Activated naive CD8-positive, alpha-beta T cell treated with anti-CD3 and anti-CD28 coated beads, Interleukin-2, amount 50 U/mL, for 24 hours (primary cell): Measurements from ENCODE around the gene STX5.

ENCODE experiments used
- ATAC-seq: fragments of 150-1000 bp; cut with Tn5 transposase; one replicate; pipeline ENCODE4 v1.10.0; 2021
- DNase-seq: peaks from one replicate; pipeline ENCODE4 v3.0.0; 2021
- H3K27ac Mint-ChIP-seq: one replicate; pipeline ENCODE4 v1.8.0; 2021; ENCODE audit warnings: mild to moderate bottlenecking, mixed read lengths
- H3K27me3 Mint-ChIP-seq: one replicate; pipeline ENCODE4 v1.8.0; 2021; ENCODE audit warnings: mixed read lengths
- H3K36me3 Mint-ChIP-seq: one replicate; pipeline ENCODE4 v1.8.0; 2021; ENCODE audit warnings: low read depth, mixed read lengths
- H3K4me1 Mint-ChIP-seq: one replicate; pipeline ENCODE4 v1.8.0; 2021; ENCODE audit warnings: mixed read lengths
- H3K4me3 Mint-ChIP-seq: one replicate; pipeline ENCODE4 v1.8.0; 2021; ENCODE audit warnings: mild to moderate bottlenecking, moderate library complexity, mixed read lengths
- H3K9me3 Mint-ChIP-seq: one replicate; pipeline ENCODE4 v1.8.0; 2021; ENCODE audit warnings: mixed read lengths

The STX5 gene

DNA sequence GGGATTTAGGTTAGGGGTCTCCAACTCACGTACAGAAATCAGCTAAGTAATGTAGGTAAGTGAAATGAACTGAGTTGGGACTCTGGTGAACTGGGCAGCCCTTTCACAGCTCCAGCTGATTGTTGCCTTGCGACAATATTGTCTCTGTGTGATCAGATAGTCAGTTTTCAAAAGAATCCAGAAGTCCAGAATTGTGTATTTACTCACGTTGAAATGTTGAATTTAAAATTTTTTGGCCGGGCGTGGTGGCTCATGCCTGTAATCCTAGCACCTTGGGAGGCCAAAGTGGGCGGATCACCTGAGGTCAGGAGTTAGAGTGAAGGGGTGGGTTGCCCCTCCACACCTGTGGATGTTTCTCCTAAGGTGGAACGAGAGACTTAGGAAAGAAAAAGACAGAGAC lies 26.4 kb upstream of the STX5 start:
- peaks cover 73% of the 10 kb centered on the region for H3K4me1 Mint-ChIP-seq
- ATAC-seq (no peak), DNase-seq (no peak)
- H3K4me3 Mint-ChIP-seq: peak overlapping the region; percentile 95
- H3K27ac Mint-ChIP-seq: peak overlapping the region; percentile 99
- peaks cover 7% of the 10 kb centered on the region for H3K27me3 Mint-ChIP-seq
- peaks cover 51% of the 10 kb centered on the region for H3K36me3 Mint-ChIP-seq
- no peaks in the 10 kb centered on the region for H3K9me3 Mint-ChIP-seq

DNA sequence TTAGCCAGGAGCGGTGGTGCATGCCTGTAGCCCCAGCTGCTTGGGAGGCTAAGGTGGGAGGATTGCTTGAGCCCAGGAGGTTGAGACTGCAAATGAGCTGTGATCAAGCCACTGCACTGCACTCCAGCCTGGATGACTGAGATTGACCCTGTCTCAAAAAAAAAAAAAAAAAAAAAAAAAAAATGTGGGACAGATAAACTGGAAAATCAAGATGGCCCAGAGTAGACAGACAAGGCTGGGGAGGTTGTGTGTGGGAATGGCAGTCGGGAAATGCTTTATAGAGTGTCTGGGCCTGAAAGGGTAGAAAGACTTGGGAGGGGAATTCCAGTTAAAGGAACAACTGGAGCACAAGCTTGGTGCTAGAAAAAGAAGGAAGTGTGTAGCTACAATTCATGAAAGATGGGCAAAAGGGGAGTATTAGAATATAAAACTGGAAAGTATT lies 25.7 kb upstream of the STX5 start:
- ATAC-seq (no peak), DNase-seq (no peak)
- Mint-ChIP-seq H3K36me3 (peaks cover 55% of the 10 kb centered on the region), H3K27ac (peak overlapping the region; percentile 99), H3K27me3 (peaks cover 7% of the 10 kb centered on the region), H3K9me3 (no peaks in the 10 kb centered on the region), H3K4me3 (peak overlapping the region; percentile 95), H3K4me1 (peaks cover 76% of the 10 kb centered on the region)

DNA sequence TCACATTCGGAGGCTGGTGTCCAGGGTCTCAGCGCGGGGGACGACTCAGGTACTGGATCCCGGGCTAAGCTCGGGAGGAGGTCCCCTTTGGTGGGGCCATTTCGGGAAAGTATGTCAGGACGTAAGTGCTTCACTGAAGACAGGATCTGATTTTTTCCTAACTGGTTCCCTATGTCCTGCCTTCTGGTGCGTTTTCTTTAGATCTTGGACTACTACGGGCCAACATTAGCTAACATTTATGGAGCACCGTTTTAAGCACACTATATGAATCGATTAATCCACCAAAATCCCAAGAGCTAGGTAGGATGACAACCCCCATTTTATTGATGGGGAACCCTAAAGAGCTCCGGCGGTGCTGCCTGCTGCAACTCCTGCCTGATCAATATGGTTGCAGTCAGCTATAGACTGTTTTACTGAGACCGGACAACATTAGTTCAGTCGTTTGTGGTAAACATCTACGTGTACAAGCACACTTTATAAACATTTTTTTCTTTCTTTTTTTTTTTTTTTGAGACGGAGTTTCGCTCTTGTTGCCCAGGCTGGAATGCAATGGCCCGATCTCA lies 24.6 kb upstream of the STX5 start:
- Mint-ChIP-seq H3K4me3 (peak overlapping the region; percentile 95), H3K9me3 (no peaks in the 10 kb centered on the region), H3K36me3 (peaks cover 67% of the 10 kb centered on the region), H3K4me1 (peaks cover 81% of the 10 kb centered on the region), H3K27me3 (peaks cover 7% of the 10 kb centered on the region), H3K27ac (peak overlapping the region; percentile 99)
- no peak for DNase-seq
- ATAC-seq: no peak

DNA sequence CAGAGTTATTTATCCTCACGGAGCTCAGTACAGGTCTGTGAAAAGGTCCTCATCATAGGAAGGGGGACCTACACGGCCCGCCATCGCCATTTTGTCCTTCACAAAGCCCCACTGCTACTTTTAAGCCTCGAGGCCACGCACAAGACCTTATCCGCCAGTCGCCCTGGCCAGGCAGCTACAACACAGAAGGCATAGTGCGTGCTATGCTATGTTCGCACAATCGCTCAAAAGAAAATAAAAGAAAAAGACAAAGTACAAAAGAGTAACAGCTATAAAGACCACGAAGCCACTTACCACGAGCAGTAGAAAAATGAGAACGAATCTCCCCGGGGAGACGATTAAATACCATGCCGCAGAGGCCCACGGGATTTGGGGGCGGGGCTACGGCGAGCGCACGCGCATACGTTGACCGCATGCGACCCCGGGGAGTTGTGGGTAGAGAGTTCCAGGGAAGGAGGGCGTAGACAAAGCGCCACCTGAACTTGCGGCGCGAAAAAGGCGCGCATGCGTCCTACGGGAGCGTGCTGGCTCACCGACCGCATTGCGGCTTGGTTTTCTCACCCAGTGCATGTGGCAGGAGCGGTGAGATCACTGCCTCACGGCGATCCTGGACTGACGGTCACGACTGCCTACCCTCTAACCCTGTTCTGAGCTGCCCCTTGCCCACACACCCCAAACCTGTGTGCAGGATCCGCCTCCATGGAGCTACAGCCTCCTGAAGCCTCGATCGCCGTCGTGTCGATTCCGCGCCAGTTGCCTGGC lies 23.9 kb upstream of the STX5 start:
- peak; percentile 85 for ATAC-seq
- Mint-ChIP-seq H3K9me3 (no peaks in the 10 kb centered on the region), H3K4me1 (peaks cover 75% of the 10 kb centered on the region), H3K27ac (peak overlapping the region; percentile 99), H3K36me3 (peaks cover 68% of the 10 kb centered on the region), H3K27me3 (peaks cover 7% of the 10 kb centered on the region), H3K4me3 (peak overlapping the region; percentile 95)
- peak; percentile 98 for DNase-seq

DNA sequence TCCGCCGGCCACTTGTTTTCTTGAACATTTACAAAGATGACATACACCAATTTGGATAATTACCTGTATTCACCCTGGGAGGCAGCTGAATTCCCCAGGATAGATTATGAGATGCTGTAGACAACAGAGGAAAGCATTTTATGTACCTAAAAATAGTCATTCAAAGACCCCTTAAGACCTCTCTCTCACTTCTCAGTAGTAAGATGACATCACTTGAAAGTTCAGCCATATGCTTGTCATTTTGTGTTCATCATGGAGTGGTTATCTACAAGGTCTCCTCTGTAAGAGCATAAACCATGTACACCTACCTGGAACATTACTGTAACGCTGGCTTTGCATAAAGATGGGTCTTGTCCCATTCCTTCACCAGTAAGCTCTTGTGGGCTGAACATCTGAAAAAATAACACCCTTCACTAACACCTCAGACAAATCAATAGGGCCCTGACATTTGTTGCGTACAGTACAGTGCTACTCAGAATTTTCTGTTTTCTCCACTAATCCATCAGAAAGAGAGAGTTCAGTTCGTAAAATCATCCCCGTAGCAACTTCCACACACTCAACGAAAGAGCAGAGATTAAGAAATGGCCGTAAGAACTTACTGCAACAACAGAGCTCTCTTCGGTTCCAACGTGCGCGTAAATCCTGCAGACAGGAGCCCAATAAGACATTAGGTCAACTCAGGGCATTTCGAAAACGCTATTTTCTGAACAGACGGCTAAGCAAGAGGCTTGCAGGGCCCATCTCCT lies 23.1 kb upstream of the STX5 start:
- H3K27me3 Mint-ChIP-seq: peaks cover 7% of the 10 kb centered on the region
- DNase-seq (no peak), ATAC-seq (no peak)
- peak overlapping the region; percentile 99 for H3K27ac Mint-ChIP-seq
- H3K36me3 Mint-ChIP-seq: peaks cover 68% of the 10 kb centered on the region
- H3K9me3 Mint-ChIP-seq: no peaks in the 10 kb centered on the region
- peaks cover 73% of the 10 kb centered on the region for H3K4me1 Mint-ChIP-seq
- H3K4me3 Mint-ChIP-seq: peak overlapping the region; percentile 95

DNA sequence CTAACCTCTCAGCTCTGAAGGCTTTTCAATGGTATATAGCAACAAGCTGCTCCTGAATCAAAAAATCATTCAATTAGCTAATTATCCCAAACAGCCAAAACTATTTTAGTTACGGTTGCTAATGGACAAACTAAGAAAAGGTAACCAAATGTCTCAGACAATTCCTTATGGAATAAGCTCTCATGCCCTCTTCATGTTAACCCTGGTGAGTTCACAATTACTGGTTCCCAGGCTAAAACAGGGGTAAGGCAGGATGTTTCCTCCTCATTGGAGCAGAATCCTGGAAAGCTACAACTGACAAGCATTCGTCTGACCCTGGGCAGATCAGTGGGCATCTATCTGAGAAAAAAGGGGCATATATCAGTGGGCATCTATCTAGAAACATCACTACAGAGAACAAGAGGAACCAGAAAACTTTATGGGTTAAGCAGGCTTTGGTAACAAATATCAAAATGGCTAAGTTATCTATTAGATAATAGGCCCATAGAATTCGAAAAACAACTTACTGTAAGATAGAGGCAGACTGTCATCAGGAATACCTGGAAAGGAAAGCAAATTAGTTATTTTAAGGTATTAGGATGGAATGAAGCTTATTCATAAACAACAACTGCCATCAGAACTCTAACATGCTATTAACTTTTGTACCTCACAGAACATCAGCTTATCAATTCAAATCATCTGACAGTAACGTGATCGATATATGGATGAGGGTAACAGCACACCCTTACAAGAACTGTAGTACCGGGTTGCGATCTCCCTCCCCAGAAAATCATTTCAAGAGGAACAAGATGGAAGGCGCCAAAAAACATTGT lies 22.4 kb upstream of the STX5 start:
- peaks cover 69% of the 10 kb centered on the region for H3K4me1 Mint-ChIP-seq
- peak overlapping the region; percentile 95 for H3K4me3 Mint-ChIP-seq
- H3K36me3 Mint-ChIP-seq: peaks cover 65% of the 10 kb centered on the region
- no peak for ATAC-seq
- H3K27ac Mint-ChIP-seq: peak overlapping the region; percentile 99
- DNase-seq: no peak
- peaks cover 7% of the 10 kb centered on the region for H3K27me3 Mint-ChIP-seq
- H3K9me3 Mint-ChIP-seq: no peaks in the 10 kb centered on the region

DNA sequence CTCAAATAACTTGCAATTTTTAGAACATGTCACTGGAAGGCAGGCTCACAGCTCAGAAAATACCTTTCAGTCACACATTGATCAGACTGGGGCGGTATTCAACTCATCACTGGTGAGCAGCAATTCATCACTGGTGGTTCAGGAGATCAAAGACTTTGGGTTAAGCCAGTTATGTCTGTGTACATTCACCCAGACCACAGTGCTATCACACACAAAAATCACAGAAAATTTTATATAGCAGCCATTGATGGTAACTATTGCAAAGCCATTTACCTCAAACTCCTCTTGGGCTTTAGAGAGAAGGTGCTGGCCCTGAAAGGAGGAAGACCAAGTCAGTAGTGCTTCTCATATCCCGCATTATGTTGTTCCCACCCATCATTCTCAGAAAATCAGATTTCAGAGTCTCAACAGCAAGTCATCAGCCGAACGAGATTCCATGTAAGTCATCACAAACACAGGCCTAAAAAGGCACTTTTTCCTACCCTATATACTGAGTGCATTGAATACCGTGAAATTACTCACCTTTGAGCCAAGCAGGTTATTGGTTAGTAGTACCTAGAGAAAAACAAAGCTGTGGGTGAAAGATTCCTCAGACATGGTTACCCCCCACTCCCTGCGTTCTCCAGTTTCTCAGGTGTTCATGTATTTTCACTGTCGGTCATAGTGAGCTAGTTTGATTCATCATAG lies 21.6 kb upstream of the STX5 start:
- Mint-ChIP-seq H3K4me3 (peak overlapping the region; percentile 95), H3K27me3 (peaks cover 7% of the 10 kb centered on the region), H3K9me3 (no peaks in the 10 kb centered on the region), H3K4me1 (peaks cover 66% of the 10 kb centered on the region), H3K36me3 (peaks cover 63% of the 10 kb centered on the region), H3K27ac (peak overlapping the region; percentile 99)
- DNase-seq (no peak), ATAC-seq (no peak)

DNA sequence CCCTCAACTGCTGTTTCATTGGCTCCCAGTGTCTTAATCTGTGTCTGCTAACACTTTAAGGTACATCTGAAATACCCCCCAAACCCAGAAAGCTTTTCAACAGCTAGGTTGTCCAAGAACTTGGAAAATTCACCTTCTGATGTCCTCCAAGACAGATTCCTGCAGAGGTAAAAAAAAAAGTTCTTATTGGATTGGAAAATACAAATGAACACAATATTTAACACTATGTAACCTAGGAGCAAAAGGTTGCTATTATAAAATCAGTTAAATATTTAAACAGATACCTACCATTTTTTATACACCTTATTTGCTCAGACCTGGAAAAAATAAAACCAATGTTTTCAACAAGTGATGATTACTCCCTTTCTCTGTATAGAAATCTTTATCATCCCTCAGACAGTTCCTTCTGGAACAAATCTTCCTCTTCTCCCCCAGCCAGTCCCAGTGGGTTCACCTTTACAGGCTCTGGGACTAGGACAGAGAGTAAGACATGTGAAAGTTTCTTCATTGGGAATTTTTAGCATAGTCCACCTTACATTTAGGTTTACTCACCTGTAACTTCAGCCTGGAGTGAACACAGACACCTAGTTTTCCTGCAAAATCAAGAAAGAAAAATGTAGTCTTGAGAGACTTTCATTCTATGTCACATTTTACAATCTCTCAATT lies 20.8 kb upstream of the STX5 start:
- Mint-ChIP-seq H3K4me1 (peaks cover 58% of the 10 kb centered on the region), H3K27ac (peak overlapping the region; percentile 99), H3K9me3 (no peaks in the 10 kb centered on the region), H3K36me3 (peaks cover 55% of the 10 kb centered on the region), H3K4me3 (peak overlapping the region; percentile 95), H3K27me3 (peaks cover 7% of the 10 kb centered on the region)
- ATAC-seq (no peak), DNase-seq (no peak)

DNA sequence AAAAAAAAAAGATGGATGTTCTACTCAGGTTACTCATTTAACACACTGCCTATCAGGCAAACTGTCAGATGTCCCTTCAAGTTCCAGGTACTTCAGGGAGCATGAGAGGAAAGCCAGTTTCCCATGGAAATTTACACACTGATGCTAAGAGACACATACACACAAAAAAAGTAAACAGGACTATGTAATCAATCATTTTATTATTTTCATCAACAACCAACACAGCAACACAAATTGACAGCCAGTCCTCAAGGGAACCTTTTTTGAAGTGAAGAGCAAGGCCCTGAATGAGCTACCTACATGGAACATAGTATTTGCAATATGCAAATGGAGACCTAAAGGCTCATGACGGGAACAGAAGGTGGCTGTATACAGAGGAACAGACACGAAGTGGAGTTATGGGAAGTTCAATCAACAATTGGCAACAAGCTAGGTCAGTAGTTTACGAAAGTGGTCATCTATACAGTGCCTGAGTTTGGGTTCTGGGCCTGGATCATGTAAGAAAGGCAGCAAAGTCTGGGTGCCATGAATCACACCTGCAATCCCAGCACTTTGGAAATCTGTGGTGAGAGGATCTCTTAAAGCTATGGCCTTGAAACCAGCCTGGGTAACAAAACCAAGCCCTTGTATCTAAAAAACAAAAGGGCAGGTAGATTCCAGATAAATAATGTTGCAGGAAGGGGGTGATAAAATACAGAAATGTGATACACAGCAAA lies 20.1 kb upstream of the STX5 start:
- peaks cover 52% of the 10 kb centered on the region for H3K4me1 Mint-ChIP-seq
- H3K27ac Mint-ChIP-seq: peak overlapping the region; percentile 99
- H3K9me3 Mint-ChIP-seq: no peaks in the 10 kb centered on the region
- DNase-seq: no peak
- no peak for ATAC-seq
- H3K36me3 Mint-ChIP-seq: peaks cover 49% of the 10 kb centered on the region
- peaks cover 7% of the 10 kb centered on the region for H3K27me3 Mint-ChIP-seq
- H3K4me3 Mint-ChIP-seq: peak overlapping the region; percentile 95

DNA sequence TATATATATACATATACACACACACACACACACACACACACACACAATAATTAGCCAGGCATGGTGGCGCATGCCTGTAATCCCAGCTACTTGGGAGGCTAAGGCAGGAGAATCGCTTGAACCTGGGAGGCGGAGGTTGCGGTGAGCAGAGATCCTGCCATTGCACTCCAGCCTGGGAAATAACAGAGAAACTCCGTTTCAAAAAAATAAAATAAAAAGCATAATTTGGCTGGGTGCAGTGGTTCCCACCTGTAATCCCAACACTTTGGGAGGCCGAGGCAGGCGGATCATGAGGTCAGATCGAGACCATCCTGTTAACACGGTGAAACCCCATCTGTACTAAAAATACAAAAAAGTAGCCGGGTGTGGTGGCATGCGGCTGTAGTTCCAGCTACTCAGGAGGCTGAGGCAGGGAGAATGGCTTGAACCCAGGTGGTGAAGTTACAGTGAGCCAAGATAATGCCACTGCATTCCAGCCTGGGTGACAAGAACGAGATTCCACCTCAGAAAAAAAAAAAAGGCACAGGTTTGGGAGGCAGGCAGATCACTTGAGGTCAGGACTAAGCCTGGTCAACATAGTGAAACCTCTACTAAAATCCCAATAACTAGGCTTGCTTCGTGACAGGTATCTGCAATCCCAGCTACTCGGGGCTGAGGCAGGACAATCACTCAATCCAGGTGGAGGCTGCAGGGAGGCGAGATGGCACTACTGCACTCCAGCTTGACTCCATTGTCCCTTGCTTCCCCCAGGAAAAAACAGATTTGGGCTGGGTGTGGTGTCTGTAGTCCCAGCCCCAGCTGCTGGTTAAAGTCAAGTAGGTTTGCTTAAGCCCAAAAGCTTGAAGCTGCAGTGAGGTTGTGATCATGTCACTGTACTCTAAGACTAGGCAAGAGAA lies 19.3 kb upstream of the STX5 start:
- Mint-ChIP-seq H3K27ac (peak overlapping the region; percentile 99), H3K9me3 (no peaks in the 10 kb centered on the region), H3K27me3 (peaks cover 7% of the 10 kb centered on the region), H3K4me1 (peaks cover 48% of the 10 kb centered on the region), H3K4me3 (peak overlapping the region; percentile 95), H3K36me3 (peaks cover 49% of the 10 kb centered on the region)
- peak; percentile 8 for ATAC-seq
- peak; percentile 57 for DNase-seq

DNA sequence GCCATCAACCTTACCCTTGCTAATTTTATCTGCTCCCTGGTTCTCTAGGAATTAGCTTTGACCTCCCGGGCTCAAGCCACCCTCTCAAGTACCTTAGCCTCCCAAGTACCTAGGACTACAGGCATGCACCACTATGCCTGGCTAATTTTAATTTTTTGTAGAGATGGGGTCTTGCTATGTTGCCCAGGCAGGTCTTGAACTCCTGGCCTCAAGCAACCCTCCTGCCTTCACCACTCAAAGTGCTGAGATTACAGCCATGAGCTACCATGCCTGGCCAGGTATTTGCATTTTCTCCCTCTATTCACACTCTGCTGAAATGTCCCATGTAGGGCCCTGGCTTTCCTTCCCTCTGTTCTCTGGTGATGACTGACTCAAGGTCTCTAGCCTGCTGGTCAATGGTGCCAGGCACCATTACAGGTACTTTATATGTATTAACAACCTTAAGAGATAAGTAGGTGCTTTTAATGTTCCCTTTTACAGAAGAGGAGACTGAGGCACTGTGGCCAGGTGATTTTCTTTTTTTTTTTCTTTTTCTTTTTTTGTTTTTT lies 16.0 kb upstream of the STX5 start:
- H3K36me3 Mint-ChIP-seq: peaks cover 16% of the 10 kb centered on the region
- no peaks in the 10 kb centered on the region for H3K27me3 Mint-ChIP-seq
- ATAC-seq (no peak), DNase-seq (no peak)
- no peak overlapping the region for H3K27ac Mint-ChIP-seq
- peaks cover 21% of the 10 kb centered on the region for H3K4me1 Mint-ChIP-seq
- peak overlapping the region; percentile 36 for H3K4me3 Mint-ChIP-seq
- no peaks in the 10 kb centered on the region for H3K9me3 Mint-ChIP-seq

DNA sequence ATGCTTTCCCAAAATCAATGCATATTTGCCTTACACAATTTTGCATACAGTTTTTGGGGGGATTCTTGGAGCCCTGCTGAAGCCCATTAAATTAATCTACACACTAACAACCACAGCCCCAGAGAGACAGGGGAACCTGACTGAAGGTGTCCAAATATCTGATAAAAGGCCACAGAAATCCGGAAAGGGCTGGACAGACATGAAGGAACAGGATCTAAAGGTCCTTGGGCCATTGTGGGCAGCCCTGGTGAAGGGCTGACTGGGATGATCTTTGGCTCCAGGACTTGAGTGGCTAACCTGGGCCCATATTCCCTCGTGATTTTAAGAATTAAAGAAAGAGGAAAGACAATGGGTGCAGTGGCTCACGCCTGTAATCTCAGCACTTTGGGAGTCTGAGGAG lies 14.3 kb upstream of the STX5 start:
- Mint-ChIP-seq H3K27ac (no peak overlapping the region), H3K27me3 (no peaks in the 10 kb centered on the region), H3K9me3 (no peaks in the 10 kb centered on the region), H3K4me3 (no peak overlapping the region), H3K36me3 (no peaks in the 10 kb centered on the region), H3K4me1 (peaks cover 7% of the 10 kb centered on the region)
- ATAC-seq (no peak), DNase-seq (no peak)
